Stromal cell of bone marrow (primary cell): ENCODE measurements around the gene GNA15.
A peak's percentile ranks its signal among the peaks of the same experiment; 100 is the strongest.

Experiments
- DNase-seq: peaks from one replicate; pipeline ENCODE4 v3.0.0-alpha.2; 2012; ENCODE audit warnings: low read depth

The GNA15 gene

DNA sequence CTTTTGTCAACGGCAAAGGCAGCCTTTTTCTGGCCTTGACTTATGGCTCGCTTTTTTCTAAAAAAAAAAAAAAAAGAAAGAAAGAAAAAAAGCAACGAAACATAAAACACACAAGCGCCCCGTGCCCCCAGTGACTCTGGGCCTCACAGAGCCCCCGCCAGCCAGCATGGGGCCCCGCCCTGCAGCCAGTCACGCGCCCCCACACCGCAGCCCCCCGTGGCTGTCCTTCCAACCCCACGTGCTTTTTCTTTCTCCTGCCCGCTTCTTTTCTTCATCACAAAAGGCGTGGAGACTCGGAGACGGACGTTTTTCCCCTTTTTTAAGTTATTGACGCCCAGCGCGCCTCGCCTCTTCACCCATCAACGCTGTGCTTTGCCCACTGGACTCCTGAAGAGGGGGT, 14.4 kb upstream of the GNA15 start:
- no peak for DNase-seq

- DNase-seq = no peak
Measured at GRCh38 chr19:3121821-3122511, 13.9 kb upstream of the GNA15 start.

GRCh38 chr19:3122512-3122870, 13.3 kb upstream of the GNA15 start:
- DNase-seq = no peak

- no peak for DNase-seq
Measured at GRCh38 chr19:3123088-3123721, 12.6 kb upstream of the GNA15 start.

- no peak for DNase-seq
Measured at GRCh38 chr19:3123956-3124355, 11.9 kb upstream of the GNA15 start.

GRCh38 chr19:3124630-3125029, 11.2 kb upstream of the GNA15 start:
- DNase-seq = no peak

DNA sequence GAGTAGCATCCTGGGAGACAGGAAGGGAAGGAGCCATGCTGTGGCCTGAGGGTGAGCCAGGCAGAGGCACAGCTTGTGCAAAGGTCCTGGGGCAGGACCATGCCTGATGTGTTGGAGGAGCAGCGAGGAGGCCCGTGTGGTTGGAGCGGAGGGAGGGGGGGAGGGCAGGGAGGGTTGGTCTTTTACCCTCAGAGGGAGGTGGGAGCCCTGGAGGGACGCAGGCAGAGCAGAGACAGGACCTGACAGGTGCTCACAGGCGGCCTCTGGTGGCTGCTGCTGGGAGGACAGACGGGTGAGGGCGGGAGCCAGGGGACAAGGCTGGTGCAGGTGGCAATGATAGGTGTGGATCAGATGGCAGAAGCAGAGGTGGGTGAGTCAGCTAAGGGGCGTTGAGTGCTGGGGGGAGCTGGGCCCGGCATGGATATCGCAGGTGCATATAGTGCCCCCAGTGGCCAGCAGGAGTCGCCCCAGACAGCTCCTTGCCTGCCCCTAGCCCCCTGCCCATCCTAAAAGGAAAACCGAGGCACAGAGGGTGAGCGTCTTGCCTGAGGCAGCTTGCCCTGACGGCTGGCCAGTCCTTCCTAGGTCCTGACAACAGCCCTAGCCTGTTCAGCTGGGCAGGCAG, 9.8 kb upstream of the GNA15 start:
- no peak for DNase-seq

DNA sequence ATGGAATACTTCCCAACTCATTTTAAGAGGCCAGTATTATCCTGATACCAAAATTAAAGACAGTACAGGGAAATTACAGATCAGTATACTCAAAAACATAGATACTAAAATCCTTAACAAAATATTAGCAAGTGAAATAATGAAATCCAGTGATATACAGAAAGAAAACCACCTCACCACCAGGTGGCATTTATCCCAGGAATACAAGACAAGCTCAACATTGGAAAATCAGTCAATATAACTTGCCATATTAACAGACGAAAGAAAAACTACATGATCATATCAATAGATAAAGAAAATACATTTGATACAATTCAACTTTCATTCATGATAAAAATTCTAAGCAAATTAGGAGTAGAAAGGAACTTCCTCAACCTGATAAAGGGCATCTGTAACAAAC, 6.7 kb upstream of the GNA15 start:
- peak; percentile 54 for DNase-seq

DNA sequence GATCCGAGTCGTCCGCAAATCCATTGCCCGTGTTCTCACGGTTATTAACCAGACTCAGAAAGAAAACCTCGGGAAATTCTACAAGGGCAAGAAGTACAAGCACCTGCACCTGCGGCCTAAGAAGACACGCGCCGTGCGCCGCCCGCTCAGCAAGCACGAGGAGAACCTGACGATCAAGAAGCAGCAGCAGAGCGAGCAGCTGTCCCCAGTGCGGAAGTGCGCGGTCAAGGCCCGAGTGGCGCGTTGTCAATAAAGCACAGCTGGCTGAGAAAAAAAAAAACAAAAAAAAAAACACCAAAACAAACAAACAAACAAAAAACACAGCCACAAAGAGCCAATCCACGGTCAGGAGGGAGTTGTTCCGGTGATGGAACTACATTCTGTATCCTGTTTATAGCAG, 4.7 kb upstream of the GNA15 start:
- no peak for DNase-seq

DNA sequence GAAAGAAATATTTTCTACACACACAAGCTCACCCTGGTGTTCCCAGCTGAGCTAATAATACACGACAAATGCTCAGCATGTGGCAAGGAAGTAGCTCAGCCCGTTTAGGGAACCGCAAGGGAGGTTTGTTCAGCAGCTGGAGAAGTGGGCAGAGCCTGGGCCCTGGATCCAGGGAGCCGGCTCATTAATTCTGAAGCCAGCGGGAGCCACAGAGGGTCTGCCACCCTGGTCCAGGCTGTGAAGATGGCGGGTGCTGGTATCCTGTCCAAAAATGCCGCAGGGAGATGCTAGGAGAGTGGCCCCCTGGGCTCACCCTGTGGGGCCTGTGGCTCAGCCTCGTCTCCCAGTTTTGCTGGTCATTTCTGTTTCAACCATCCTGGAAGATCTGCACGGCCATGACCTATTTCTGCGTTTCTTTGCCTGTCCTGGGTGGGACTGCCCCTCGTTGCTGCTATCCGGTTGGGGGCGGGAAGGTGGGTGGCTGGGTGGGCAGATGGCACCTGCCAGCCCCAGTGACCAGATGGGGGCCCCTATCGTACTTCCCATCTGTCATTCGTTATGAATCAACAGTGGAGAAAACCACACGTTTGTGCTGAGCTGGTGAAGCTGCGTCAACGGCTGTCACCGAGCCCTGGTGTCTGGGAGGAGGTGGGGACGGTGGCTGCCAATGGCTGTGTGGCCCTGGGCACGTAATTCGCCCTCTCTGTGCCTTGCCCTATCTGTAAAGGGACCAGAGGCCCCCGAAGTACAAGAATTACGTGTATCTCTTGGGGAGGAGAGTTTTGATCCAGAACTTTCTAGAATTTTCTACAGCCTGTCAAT, 2.7 kb upstream of the GNA15 start:
- DNase-seq = no peak

DNA sequence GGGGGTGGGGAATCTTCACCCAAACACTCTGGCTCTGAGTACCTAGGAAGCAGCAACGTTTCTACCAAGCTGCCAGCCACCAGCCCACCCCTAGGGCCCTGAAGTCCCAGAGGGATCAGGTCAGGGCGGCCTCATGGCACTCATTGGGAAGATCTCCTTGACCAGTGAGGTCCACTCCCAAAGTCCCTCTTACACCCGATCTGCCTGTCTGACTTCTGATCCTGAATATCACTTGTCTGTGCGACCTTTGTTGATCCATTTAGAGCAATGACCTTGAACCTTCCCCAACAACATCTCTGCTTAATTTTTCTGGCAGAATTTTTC, 2.1 kb upstream of the GNA15 start:
- no peak for DNase-seq

GRCh38 chr19:3136684-3137055, 837 bp downstream of the GNA15 start:
- no peak for DNase-seq

DNA sequence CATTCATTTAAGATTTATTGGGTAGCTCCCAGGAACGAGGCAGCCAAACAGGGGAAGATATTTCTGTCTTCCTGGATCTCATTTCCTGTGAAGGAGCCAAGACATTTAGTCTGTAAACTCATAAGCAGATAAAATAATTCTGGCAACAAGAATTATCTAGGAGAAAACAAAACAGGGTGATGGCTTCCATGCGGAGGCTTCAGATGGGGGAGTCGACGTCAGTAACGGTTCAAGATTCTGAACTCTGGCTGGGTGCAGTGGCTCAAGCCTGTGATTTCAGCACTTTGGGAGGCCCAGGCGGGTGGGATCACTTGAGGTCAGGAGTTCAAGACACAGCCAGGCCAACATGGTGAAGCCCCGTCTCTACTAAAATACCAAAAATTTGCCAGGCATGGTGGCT, 1.3 kb downstream of the GNA15 start:
- no peak for DNase-seq

DNA sequence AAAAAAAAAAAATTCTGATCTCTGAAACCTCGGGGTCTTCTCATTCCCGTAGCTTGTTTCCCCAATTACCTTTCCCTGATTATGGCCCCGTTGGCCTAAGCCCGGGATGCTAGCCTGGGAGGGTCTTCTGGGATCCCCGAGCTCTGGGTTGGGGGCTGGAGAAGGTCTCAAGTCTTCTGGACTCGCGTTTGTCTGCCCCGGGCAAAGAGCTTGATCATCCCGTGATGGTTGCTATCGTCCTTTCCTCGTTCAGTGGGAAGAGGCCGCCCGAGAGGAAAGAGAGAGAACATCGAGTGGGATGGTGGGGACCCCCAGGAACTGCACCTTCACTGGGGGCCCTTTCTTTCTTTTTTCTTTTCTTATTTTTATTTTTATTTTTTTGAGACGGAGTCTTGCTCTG, 2.4 kb downstream of the GNA15 start:
- DNase-seq = no peak

DNA sequence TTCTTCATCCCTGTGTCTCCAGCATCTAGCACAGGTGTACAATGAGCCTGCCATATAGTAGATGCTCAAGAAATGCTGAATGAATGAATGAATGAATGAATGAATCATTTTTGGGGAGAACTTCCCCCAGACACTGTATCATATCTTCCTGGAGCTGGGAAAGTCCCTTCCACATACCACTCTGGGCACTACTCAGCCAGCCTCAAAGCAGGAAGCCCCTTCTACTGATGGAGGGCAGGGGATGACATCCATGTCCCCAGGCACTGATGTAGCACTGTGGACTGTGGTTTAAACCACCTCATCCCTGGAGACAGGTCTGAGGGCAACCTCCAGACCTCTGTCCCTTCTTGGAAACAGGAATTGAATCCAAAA, 4.8 kb downstream of the GNA15 start:
- no peak for DNase-seq

DNA sequence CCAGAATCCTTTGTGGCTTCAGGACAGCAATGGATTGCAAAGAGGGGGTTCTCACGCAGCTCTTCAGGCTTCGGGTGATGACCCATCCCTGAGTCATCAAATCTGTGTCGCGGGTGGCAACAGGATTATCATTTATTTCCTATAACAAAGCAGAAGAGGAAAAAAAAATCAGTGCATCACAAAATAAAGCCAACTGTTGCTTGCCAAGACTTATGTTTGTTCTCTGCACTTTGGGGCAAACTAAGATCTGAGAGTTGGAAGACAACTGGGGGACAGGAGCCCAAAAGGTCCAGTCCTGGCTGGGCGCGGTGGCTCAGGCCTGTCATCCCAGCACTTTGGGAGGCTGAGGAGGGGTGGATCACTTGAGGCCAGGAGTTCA, 6.4 kb downstream of the GNA15 start:
- peak; percentile 92 for DNase-seq

DNA sequence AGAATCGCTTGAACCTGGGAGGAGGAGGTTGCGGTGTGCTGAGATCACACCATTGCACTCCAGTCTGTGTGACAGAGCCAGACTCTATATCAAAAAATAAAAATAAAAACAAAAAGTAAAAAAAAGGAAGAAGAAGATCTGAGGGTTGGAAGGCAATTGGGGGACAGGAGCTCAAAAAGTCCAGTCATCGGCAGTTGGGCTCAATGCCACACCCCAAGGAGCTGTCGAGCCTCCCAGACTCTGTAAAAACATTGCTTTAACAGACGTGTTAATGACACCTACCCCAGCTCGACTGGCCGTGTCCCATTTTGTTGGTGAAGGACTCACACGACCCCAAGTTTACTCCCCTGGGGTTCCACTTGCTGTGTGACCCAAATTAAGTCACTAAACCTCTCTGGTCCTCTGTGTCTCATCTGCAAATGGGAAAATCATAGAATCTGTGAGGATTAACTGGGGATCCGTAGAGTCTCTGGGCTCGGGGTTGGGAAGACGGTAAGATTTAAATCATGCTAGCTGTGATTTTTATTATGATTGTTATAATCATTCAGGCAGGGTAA, 7.0 kb downstream of the GNA15 start:
- no peak for DNase-seq

GRCh38 chr19:3145909-3146676, 10.3 kb downstream of the GNA15 start:
- no peak for DNase-seq

- no peak for DNase-seq
Measured at GRCh38 chr19:3146677-3147100, 10.9 kb downstream of the GNA15 start.

DNA sequence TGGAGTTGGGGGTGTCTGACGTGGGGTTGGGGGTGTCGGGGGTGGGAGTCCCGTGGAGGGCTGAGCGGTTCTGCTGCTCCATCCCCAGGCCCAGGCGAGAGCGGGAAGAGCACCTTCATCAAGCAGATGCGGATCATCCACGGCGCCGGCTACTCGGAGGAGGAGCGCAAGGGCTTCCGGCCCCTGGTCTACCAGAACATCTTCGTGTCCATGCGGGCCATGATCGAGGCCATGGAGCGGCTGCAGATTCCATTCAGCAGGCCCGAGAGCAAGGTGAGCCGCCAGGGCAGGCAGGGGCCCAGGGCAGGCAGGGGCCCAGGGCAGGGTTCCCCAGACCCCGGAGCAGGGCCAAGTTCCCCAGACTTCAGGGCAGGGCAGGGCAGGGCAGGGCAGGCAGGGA, 12.7 kb downstream of the GNA15 start:
- DNase-seq = no peak

DNA sequence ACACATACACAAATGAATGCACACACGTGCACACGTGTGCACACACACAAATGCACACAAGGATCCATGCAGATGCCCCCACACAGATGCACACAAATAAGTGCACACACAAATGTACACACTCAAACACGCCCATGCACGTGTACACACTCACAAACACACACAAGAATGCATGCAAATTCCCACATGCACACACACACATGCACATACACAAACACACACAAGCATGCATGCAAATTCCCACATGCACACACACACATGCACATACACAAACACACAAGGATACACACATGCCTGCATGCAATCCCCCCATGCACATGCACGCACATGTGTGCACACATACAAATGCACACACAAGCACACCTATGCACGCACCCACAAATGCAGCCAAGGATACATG, 13.3 kb downstream of the GNA15 start:
- DNase-seq = no peak
